Stimulated activated naive CD8-positive, alpha-beta T cell treated with anti-CD3 and anti-CD28 coated beads, Interleukin-15, Interleukin-2, amounts not matched to agents 100 U/mL and 50 U/mL, for 24 hours (primary cell): ENCODE results near the gene CLEC2A.
"Not testable (repeated sequence)": the region's sequence is repeated elsewhere in the genome, so short reads cannot be mapped to it uniquely, and the experiment has no call there.

ENCODE experiments used
- ATAC-seq: fragments of 150-1000 bp; cut with Tn5 transposase; one replicate; pipeline ENCODE4 v1.10.0; 2021
- DNase-seq: peaks from one replicate; pipeline ENCODE4 v3.0.0; 2021

Gene CLEC2A

GRCh38 chr12:9932270-9932669 is at the start of gene CLEC2A:
TSS of gene CLEC2A (minus strand) at chr12:9932370. CDS start at chr12:9932329, 41 bp downstream.
- no peak for DNase-seq
- no peak for ATAC-seq

GRCh38 chr12:9980126-9980525 is 48.0 kb upstream of the CLEC2A start:
- ATAC-seq (no peak), DNase-seq (no peak)

- no peak for ATAC-seq
- DNase-seq, result no peak
Observed at GRCh38 chr12:9977916-9978315, 45.7 kb upstream of the CLEC2A start.

- not testable (repeated sequence) for ATAC-seq
Observed at GRCh38 chr12:9976626-9977025, 44.5 kb upstream of the CLEC2A start.

GRCh38 chr12:9975614-9976013 is 43.4 kb upstream of the CLEC2A start:
- DNase-seq (no peak), ATAC-seq (no peak)

More at GRCh38 chr12:9976626-9977025, 44.5 kb upstream of the CLEC2A start:
- not testable (repeated sequence) for DNase-seq

- ATAC-seq, DNase-seq: not testable (repeated sequence)
Observed at GRCh38 chr12:9974731-9975130, 42.6 kb upstream of the CLEC2A start.

GRCh38 chr12:9973949-9974348 is 41.8 kb upstream of the CLEC2A start:
- ATAC-seq, result no peak
- no peak for DNase-seq

GRCh38 chr12:9971181-9971580 is 39.0 kb upstream of the CLEC2A start, which contains the start of gene CLEC12A:
TSS of gene CLEC12A (plus strand) at chr12:9971409. CDS start at chr12:9971597, 188 bp downstream.
- DNase-seq, result no peak
- no peak for ATAC-seq

GRCh38 chr12:9969673-9970072 is 37.5 kb upstream of the CLEC2A start:
- ATAC-seq, result no peak

GRCh38 chr12:9961901-9962300 is 29.7 kb upstream of the CLEC2A start:
- no peak for DNase-seq
- no peak for ATAC-seq

More at GRCh38 chr12:9969673-9970072, 37.5 kb upstream of the CLEC2A start:
- no peak for DNase-seq

GRCh38 chr12:9961106-9961505 is 28.9 kb upstream of the CLEC2A start:
- DNase-seq (no peak), ATAC-seq (no peak)

GRCh38 chr12:9960590-9960989 is 28.4 kb upstream of the CLEC2A start:
- ATAC-seq, result no peak
- DNase-seq, result no peak

GRCh38 chr12:9957834-9958233 is 25.7 kb upstream of the CLEC2A start:
- no peak for DNase-seq
- no peak for ATAC-seq

- DNase-seq, ATAC-seq: not testable (repeated sequence)
Observed at GRCh38 chr12:9952954-9953729, 21.0 kb upstream of the CLEC2A start.

- DNase-seq, result peak; percentile 19
- peak; percentile 61 for ATAC-seq
Observed at GRCh38 chr12:9951026-9951675, 19.0 kb upstream of the CLEC2A start.

- DNase-seq, result no peak
- peak; percentile 85 for ATAC-seq
Observed at GRCh38 chr12:9948606-9949296, 16.6 kb upstream of the CLEC2A start.

- ATAC-seq, result no peak
Observed at GRCh38 chr12:9947674-9948073, 15.5 kb upstream of the CLEC2A start.

GRCh38 chr12:9944391-9944790 is 12.2 kb upstream of the CLEC2A start:
- ATAC-seq, result no peak
- no peak for DNase-seq

More at GRCh38 chr12:9947674-9948073, 15.5 kb upstream of the CLEC2A start:
- DNase-seq, result no peak

GRCh38 chr12:9943240-9943639 is 11.1 kb upstream of the CLEC2A start:
- DNase-seq, result peak; percentile 16
- ATAC-seq, result peak; percentile 61

- ATAC-seq (no peak), DNase-seq (no peak)
Observed at GRCh38 chr12:9941838-9942237, 9.7 kb upstream of the CLEC2A start.

GRCh38 chr12:9940375-9940774 is 8.2 kb upstream of the CLEC2A start:
- DNase-seq (no peak), ATAC-seq (no peak)

GRCh38 chr12:9936591-9936990 is 4.4 kb upstream of the CLEC2A start:
- ATAC-seq, result no peak

GRCh38 chr12:9935026-9935425 is 2.9 kb upstream of the CLEC2A start:
- ATAC-seq, result no peak
- DNase-seq, result no peak

More at GRCh38 chr12:9936591-9936990, 4.4 kb upstream of the CLEC2A start:
- DNase-seq, result no peak
